ENCODE data around the gene SPAG5. TPM values are rescaled to one million over a fixed set of nuclear protein-coding genes. Genes with fewer than 3 reads are reported as not detected.

Gene SPAG5
- polyA plus RNA-seq, 1 donor from 2014 or later = 19.9 TPM

- H3F3A ChIP-seq (ENCODE audit: insufficient read depth, low read length, poor library complexity, severe bottlenecking) = no peaks in the 10 kb centered on the region
- TF ChIP-seq TAF1 (IDR thresholded peaks at IDR 0.05; ENCODE audit: low read depth) = no peak
- no peak for TF ChIP-seq POLR2AphosphoS5 (IDR thresholded peaks at IDR 0.05)
- no peak for TF ChIP-seq EP300 (conservative IDR thresholded peaks at IDR 0.05; ENCODE audit: poor library complexity, severe bottlenecking)
- TF ChIP-seq, protein P1, sequence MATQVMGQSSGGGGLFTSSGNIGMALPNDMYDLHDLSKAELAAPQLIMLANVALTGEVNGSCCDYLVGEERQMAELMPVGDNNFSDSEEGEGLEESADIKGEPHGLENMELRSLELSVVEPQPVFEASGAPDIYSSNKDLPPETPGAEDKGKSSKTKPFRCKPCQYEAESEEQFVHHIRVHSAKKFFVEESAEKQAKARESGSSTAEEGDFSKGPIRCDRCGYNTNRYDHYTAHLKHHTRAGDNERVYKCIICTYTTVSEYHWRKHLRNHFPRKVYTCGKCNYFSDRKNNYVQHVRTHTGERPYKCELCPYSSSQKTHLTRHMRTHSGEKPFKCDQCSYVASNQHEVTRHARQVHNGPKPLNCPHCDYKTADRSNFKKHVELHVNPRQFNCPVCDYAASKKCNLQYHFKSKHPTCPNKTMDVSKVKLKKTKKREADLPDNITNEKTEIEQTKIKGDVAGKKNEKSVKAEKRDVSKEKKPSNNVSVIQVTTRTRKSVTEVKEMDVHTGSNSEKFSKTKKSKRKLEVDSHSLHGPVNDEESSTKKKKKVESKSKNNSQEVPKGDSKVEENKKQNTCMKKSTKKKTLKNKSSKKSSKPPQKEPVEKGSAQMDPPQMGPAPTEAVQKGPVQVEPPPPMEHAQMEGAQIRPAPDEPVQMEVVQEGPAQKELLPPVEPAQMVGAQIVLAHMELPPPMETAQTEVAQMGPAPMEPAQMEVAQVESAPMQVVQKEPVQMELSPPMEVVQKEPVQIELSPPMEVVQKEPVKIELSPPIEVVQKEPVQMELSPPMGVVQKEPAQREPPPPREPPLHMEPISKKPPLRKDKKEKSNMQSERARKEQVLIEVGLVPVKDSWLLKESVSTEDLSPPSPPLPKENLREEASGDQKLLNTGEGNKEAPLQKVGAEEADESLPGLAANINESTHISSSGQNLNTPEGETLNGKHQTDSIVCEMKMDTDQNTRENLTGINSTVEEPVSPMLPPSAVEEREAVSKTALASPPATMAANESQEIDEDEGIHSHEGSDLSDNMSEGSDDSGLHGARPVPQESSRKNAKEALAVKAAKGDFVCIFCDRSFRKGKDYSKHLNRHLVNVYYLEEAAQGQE (IDR thresholded peaks at IDR 0.05; ENCODE audit: borderline replicate concordance) = no peak
- TF ChIP-seq SMC3 (conservative IDR thresholded peaks at IDR 0.05; ENCODE audit: poor library complexity) = no peak
- TF ChIP-seq, protein P2, sequence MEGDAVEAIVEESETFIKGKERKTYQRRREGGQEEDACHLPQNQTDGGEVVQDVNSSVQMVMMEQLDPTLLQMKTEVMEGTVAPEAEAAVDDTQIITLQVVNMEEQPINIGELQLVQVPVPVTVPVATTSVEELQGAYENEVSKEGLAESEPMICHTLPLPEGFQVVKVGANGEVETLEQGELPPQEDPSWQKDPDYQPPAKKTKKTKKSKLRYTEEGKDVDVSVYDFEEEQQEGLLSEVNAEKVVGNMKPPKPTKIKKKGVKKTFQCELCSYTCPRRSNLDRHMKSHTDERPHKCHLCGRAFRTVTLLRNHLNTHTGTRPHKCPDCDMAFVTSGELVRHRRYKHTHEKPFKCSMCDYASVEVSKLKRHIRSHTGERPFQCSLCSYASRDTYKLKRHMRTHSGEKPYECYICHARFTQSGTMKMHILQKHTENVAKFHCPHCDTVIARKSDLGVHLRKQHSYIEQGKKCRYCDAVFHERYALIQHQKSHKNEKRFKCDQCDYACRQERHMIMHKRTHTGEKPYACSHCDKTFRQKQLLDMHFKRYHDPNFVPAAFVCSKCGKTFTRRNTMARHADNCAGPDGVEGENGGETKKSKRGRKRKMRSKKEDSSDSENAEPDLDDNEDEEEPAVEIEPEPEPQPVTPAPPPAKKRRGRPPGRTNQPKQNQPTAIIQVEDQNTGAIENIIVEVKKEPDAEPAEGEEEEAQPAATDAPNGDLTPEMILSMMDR (IDR thresholded peaks at IDR 0.05; ENCODE audit: poor library complexity, severe bottlenecking) = no peak
- TF ChIP-seq RAD21 (conservative IDR thresholded peaks at IDR 0.05) = no peak
- TF ChIP-seq MXI1 (conservative IDR thresholded peaks at IDR 0.05; ENCODE audit: poor library complexity, severe bottlenecking) = no peak
- H3K27ac ChIP-seq (ENCODE audit: low read length) = no peak overlapping the region
- no peaks in the 10 kb centered on the region for H3K79me2 ChIP-seq (replicated peaks; ENCODE audit: insufficient read depth, low read length)
- no peaks in the 10 kb centered on the region for H3K36me3 ChIP-seq (ENCODE audit: insufficient read depth, low read length)
- H3K9ac ChIP-seq (ENCODE audit: low read length) = no peak overlapping the region
- H3K4me3 ChIP-seq (ENCODE audit: low read length) = peak overlapping the region; percentile 71
- peak overlapping the region; percentile 50 for H3K4me2 ChIP-seq (ENCODE audit: low read length)
- no peak overlapping the region for H2AFZ ChIP-seq (ENCODE audit: low read depth, low read length)
- H4K20me1 ChIP-seq (ENCODE audit: insufficient read depth) = no peaks in the 10 kb centered on the region
- H3K9me3 ChIP-seq (ENCODE audit: low read length) = no peaks in the 10 kb centered on the region
- H3K9me2 ChIP-seq (ENCODE audit: insufficient read depth, low read length) = no peaks in the 10 kb centered on the region
- H3K27me3 ChIP-seq (ENCODE audit: insufficient read depth, low read depth, low read length) = no peaks in the 10 kb centered on the region
These were observed 436 bp downstream of the SPAG5 start for GRCh38 chr17:28598389-28598788.

DNA sequence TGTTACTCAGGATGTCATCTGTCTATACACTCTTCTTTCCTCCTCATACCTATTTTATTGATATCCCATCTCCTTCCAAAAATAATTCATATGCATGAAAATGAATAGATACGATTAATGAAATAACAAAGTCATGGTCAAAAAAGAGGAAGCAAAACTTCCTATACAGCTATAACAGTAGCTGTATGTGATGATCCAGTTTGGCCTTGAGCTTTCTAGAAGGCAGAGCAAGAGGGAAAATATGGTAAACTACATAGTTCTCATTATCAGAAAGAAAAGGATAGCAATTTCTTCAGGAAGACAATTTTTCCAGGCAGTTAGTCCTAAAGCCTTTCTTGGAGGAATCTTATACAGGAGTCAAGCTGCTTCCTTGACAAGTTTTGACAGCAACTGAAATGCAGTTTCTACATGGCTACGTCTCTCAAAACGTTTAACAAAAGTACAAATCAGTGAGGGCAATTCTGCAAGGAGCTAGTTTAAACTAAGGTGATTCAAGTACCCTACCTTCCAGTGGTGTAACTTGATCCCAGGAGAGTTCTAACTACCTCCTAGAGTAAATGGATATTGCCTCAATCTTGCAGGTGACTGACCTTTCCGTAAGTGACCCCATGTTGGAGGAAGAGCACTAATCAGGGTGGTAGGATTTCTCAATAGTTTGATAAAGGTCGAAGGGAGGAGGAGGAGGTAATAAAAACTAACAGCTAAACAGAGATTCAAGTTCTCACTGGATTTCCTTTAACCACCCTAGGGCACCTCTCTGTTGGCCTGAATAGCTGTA lies 1.0 kb downstream of the SPAG5 start:
- Histone ChIP-seq H3K9me2 (ENCODE audit: insufficient read depth, low read length) (no peaks in the 10 kb centered on the region), H3K4me3 (ENCODE audit: low read length) (peak overlapping the region; percentile 71), H3K79me2 (replicated peaks; ENCODE audit: insufficient read depth, low read length) (no peaks in the 10 kb centered on the region), H3K27ac (ENCODE audit: low read length) (no peak overlapping the region), H4K20me1 (ENCODE audit: insufficient read depth) (no peaks in the 10 kb centered on the region), H2AFZ (ENCODE audit: low read depth, low read length) (no peak overlapping the region), H3F3A (ENCODE audit: insufficient read depth, low read length, poor library complexity, severe bottlenecking) (no peaks in the 10 kb centered on the region), H3K9ac (ENCODE audit: low read length) (no peak overlapping the region), H3K4me2 (ENCODE audit: low read length) (no peak overlapping the region), H3K9me3 (ENCODE audit: low read length) (no peaks in the 10 kb centered on the region), H3K27me3 (ENCODE audit: insufficient read depth, low read depth, low read length) (no peaks in the 10 kb centered on the region), H3K36me3 (ENCODE audit: insufficient read depth, low read length) (no peaks in the 10 kb centered on the region)
- TF ChIP-seq POLR2AphosphoS5 (IDR thresholded peaks at IDR 0.05) = no peak
- TF ChIP-seq, protein P2 (IDR thresholded peaks at IDR 0.05; ENCODE audit: poor library complexity, severe bottlenecking) = no peak
- TF ChIP-seq, protein P1 (IDR thresholded peaks at IDR 0.05; ENCODE audit: borderline replicate concordance) = peak; percentile 57
